HepG2 (cell line): ENCODE measurements around the gene ALDH3B1. TPM values are rescaled to one million over a fixed set of nuclear protein-coding genes. Genes with fewer than 3 reads are reported as not detected.

Source experiments
- BCL6 ChIP-seq: IDR thresholded peaks from 2 replicates; pipeline ENCODE4 v1.6.1; 2016; ENCODE audit warnings: missing genetic modification reagents, missing compliant biosample characterization
- ESRRA ChIP-seq: sonication (generic); formaldehyde crosslinking; IDR thresholded peaks from 2 replicates; pipeline ENCODE4 v1.5.1; 2020; ENCODE audit warnings: mild to moderate bottlenecking, low read depth, missing genetic modification reagents
- JDP2 ChIP-seq: sonication (generic); formaldehyde crosslinking; IDR thresholded peaks from 2 replicates; pipeline ENCODE4 v1.8.1; 2022; ENCODE audit warnings: missing genetic modification reagents, borderline replicate concordance
- NFATC3 ChIP-seq: sonication (generic); formaldehyde crosslinking; IDR thresholded peaks from 2 replicates; pipeline ENCODE4 v1.5.1; 2020; ENCODE audit warnings: mild to moderate bottlenecking, missing genetic modification reagents
- NR2F6 ChIP-seq, 2 experiments: IDR thresholded peaks; 2 replicates each; pipeline ENCODE4 v1.6.1; 2016; ENCODE audit warnings: antibody characterized with exemption in 1 of 2, mild to moderate bottlenecking in 1 of 2
- PHB2 ChIP-seq: fragments of 450-650 bp; IDR thresholded peaks from 2 replicates; pipeline ENCODE4 v1.6.1; 2018; ENCODE audit not compliant: partially characterized antibody
- SRSF1 ChIP-seq: fragments of 200-400 bp; formaldehyde crosslinking; optimal IDR thresholded peaks from 2 replicates; pipeline ENCODE3; 2017; ENCODE audit warnings: mild to moderate bottlenecking, low read depth, low read length, moderate library complexity
- TCF12 ChIP-seq, 2 experiments: fragments of 450-650 bp in 1 of 2; sonication (generic) in 1 of 2; formaldehyde crosslinking in 1 of 2; IDR thresholded peaks; 2 replicates each; pipeline versions ENCODE4 v1.6.1 to v1.8.0; 2017 to 2022; ENCODE audit warnings: antibody characterized with exemption in 1 of 2, mild to moderate bottlenecking in 1 of 2, missing genetic modification reagents in 1 of 2, moderate library complexity in 1 of 2
- ZBTB3 ChIP-seq: sonication (generic); formaldehyde crosslinking; IDR thresholded peaks from 2 replicates; pipeline ENCODE4 v1.4.0; 2020; ENCODE audit warnings: low read depth, mild to moderate bottlenecking, moderate library complexity, missing genetic modification reagents, borderline replicate concordance
- ZMYM2 ChIP-seq: sonication (generic); formaldehyde crosslinking; IDR thresholded peaks from 2 replicates; pipeline ENCODE4 v1.8.0; 2022; ENCODE audit warnings: mild to moderate bottlenecking, missing genetic modification reagents
- ZNF414 ChIP-seq: sonication (generic); formaldehyde crosslinking; IDR thresholded peaks from 2 replicates; pipeline ENCODE4 v1.5.0; 2020; ENCODE audit warnings: missing genetic modification reagents
- ZNF609 ChIP-seq: sonication (generic); formaldehyde crosslinking; IDR thresholded peaks from 2 replicates; pipeline ENCODE4 v1.4.0; 2020; ENCODE audit warnings: mild to moderate bottlenecking, missing genetic modification reagents, borderline replicate concordance
- ZNF639 ChIP-seq: conservative IDR thresholded peaks from 2 replicates; pipeline ENCODE4 v1.6.1; 2018; ENCODE audit warnings: missing genetic modification reagents
- polyA plus RNA-seq, 8 experiments: library from polyadenylated mRNA; depleted of rRNA in 3 of 8; stranded (reverse) in 7 of 8; unstranded in 1 of 8; fragments of >200 nt; fragmentation: Illumina TruSeq in 4 of 8; extraction: Trizol in 4 of 8; gene quantifications; 2 replicates each; pipeline versions ENCODE4 v1.2.1 to v1.2.3, GENCODE V29; 2011 to 2016; ENCODE audit warnings: low read depth in 4 of 8, missing spikeins in 1 of 8, mixed read lengths in 1 of 8; ENCODE audit not compliant: insufficient read depth in 1 of 8
- total RNA-seq, 5 experiments: library from RNA; depleted of rRNA; stranded (reverse); fragments of >200 nt; fragmentation: Illumina TruSeq; extraction: Trizol; gene quantifications; 2 replicates each; pipeline ENCODE4 v1.2.3, GENCODE V29; 2016; ENCODE audit warnings: low read depth in 1 of 5
- TF ChIP-seq, protein P1 (sequence below): sonication (generic); formaldehyde crosslinking; IDR thresholded peaks from 2 replicates; pipeline ENCODE4 v1.4.0; 2020; ENCODE audit warnings: missing genetic modification reagents, mild to moderate bottlenecking, borderline replicate concordance
- TF ChIP-seq, protein P2 (sequence below), 2 experiments: sonication (generic) in 1 of 2; formaldehyde crosslinking in 1 of 2; IDR thresholded peaks; 2 replicates each; pipeline versions ENCODE4 v1.4.0 to v1.6.1; 2018 to 2020; ENCODE audit warnings: missing genetic modification reagents in 2 of 2, borderline replicate concordance in 1 of 2, low read depth in 1 of 2, mild to moderate bottlenecking in 1 of 2, missing biosample characterization in 1 of 2

ALDH3B1 gene
- total and polyA plus RNA-seq, 2 of the 13 experiments (the other 11 are each of a cell fraction or from before 2014, with no cell fraction given), result 4.0 to 6.7 TPM

GRCh38 chr11:68010090-68011041, at the start of gene ALDH3B1 (continued):
- TF ChIP-seq ZNF609 (no peak), NR2F6 (IDR thresholded peaks at IDR 0.05) (no peak), NR2F6 (CRISPR knock-in tag; IDR thresholded peaks at IDR 0.05) (peak; percentile 45; the same call in 1 of the 2 replicates), ZMYM2 (CRISPR knock-in tag) (no peak), ZNF414 (CRISPR knock-in tag) (peak; percentile 92; the same call in 1 of the 2 replicates), ZBTB3 (CRISPR knock-in tag) (no peak), ZNF639 (CRISPR knock-in tag) (no peak), ESRRA (CRISPR knock-in tag) (peak; percentile 35; the same call in 1 of the 2 replicates), TCF12 (IDR thresholded peaks at IDR 0.05) (no peak), TCF12 (CRISPR knock-in tag; IDR thresholded peaks at IDR 0.05) (no peak), NFATC3 (CRISPR knock-in tag) (0 out of 2 replicates have a peak, but pooled peaks have one; percentile 59), JDP2 (no peak), PHB2 (no peak), SRSF1 (peak; percentile 85), BCL6 (peak; percentile 25)
- TF ChIP-seq, protein P1, sequence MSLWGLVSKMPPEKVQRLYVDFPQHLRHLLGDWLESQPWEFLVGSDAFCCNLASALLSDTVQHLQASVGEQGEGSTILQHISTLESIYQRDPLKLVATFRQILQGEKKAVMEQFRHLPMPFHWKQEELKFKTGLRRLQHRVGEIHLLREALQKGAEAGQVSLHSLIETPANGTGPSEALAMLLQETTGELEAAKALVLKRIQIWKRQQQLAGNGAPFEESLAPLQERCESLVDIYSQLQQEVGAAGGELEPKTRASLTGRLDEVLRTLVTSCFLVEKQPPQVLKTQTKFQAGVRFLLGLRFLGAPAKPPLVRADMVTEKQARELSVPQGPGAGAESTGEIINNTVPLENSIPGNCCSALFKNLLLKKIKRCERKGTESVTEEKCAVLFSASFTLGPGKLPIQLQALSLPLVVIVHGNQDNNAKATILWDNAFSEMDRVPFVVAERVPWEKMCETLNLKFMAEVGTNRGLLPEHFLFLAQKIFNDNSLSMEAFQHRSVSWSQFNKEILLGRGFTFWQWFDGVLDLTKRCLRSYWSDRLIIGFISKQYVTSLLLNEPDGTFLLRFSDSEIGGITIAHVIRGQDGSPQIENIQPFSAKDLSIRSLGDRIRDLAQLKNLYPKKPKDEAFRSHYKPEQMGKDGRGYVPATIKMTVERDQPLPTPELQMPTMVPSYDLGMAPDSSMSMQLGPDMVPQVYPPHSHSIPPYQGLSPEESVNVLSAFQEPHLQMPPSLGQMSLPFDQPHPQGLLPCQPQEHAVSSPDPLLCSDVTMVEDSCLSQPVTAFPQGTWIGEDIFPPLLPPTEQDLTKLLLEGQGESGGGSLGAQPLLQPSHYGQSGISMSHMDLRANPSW (CRISPR knock-in tag), result no peak
- TF ChIP-seq, protein P2, sequence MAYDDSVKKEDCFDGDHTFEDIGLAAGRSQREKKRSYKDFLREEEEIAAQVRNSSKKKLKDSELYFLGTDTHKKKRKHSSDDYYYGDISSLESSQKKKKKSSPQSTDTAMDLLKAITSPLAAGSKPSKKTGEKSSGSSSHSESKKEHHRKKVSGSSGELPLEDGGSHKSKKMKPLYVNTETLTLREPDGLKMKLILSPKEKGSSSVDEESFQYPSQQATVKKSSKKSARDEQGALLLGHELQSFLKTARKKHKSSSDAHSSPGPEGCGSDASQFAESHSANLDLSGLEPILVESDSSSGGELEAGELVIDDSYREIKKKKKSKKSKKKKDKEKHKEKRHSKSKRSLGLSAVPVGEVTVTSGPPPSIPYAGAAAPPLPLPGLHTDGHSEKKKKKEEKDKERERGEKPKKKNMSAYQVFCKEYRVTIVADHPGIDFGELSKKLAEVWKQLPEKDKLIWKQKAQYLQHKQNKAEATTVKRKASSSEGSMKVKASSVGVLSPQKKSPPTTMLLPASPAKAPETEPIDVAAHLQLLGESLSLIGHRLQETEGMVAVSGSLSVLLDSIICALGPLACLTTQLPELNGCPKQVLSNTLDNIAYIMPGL (CRISPR knock-in tag; IDR thresholded peaks at IDR 0.05; ENCODE audit: borderline replicate concordance in 1 of 2, low read depth in 1 of 2), result peak; percentile 38 to 72; a peak in 2 of 4 replicates
